ENCODE data around the gene SELENOS.

- TF ChIP-seq CTCF (IDR thresholded peaks at IDR 0.05) = no peak
- TF ChIP-seq POLR2A (IDR thresholded peaks at IDR 0.05; ENCODE audit: low read length) = no peak
- TF ChIP-seq KDM5A (IDR thresholded peaks at IDR 0.05) = no peak
- TF ChIP-seq CBX2 (IDR thresholded peaks at IDR 0.05; ENCODE audit: borderline replicate concordance, low read depth) = no peak
- no peak for TF ChIP-seq USF2 (IDR thresholded peaks at IDR 0.05)
- no peak for TF ChIP-seq RARB (CRISPR knock-in tag; IDR thresholded peaks at IDR 0.05)
- TF ChIP-seq HMGXB4 (CRISPR knock-in tag; IDR thresholded peaks at IDR 0.05; ENCODE audit: borderline replicate concordance) = no peak
- TF ChIP-seq REST (IDR thresholded peaks at IDR 0.05) = no peak
- no peak for TF ChIP-seq MAFK (IDR thresholded peaks at IDR 0.05; ENCODE audit: partially characterized antibody)
- no peak for TF ChIP-seq CEBPB (IDR thresholded peaks at IDR 0.05)
- no peak for TF ChIP-seq RAD21 (conservative IDR thresholded peaks at IDR 0.05 in 1 of 2, IDR thresholded peaks at IDR 0.05 in 1 of 2)
Measured at GRCh38 chr15:101250341-101250831, 26.9 kb downstream of the SELENOS start.
